C4-2B (cell line): ENCODE results near the gene FAF1.

ENCODE experiments used
- H3K27ac ChIP-seq: fragments of 450-650 bp; 2 replicates; pipeline ENCODE4 v1.5.1; 2017
- ZFX ChIP-seq: fragments of 450-650 bp; IDR thresholded peaks from 2 replicates; pipeline ENCODE4 v1.6.1; 2017
- TF ChIP-seq, protein P1 (sequence below): fragments of 450-650 bp; conservative IDR thresholded peaks from 2 replicates; pipeline ENCODE4 v1.5.1; 2017; ENCODE audit warnings: mild to moderate bottlenecking

The FAF1 gene

GRCh38 chr1:50701706-50702317, 258.3 kb downstream of the FAF1 start:
- no peak overlapping the region for H3K27ac ChIP-seq
- TF ChIP-seq, protein P1, sequence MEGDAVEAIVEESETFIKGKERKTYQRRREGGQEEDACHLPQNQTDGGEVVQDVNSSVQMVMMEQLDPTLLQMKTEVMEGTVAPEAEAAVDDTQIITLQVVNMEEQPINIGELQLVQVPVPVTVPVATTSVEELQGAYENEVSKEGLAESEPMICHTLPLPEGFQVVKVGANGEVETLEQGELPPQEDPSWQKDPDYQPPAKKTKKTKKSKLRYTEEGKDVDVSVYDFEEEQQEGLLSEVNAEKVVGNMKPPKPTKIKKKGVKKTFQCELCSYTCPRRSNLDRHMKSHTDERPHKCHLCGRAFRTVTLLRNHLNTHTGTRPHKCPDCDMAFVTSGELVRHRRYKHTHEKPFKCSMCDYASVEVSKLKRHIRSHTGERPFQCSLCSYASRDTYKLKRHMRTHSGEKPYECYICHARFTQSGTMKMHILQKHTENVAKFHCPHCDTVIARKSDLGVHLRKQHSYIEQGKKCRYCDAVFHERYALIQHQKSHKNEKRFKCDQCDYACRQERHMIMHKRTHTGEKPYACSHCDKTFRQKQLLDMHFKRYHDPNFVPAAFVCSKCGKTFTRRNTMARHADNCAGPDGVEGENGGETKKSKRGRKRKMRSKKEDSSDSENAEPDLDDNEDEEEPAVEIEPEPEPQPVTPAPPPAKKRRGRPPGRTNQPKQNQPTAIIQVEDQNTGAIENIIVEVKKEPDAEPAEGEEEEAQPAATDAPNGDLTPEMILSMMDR: no peak

- TF ChIP-seq, protein P1: no peak
- no peak for TF ChIP-seq ZFX
- no peak overlapping the region for H3K27ac ChIP-seq
Measured at GRCh38 chr1:50700621-50701020, 259.4 kb downstream of the FAF1 start.

DNA sequence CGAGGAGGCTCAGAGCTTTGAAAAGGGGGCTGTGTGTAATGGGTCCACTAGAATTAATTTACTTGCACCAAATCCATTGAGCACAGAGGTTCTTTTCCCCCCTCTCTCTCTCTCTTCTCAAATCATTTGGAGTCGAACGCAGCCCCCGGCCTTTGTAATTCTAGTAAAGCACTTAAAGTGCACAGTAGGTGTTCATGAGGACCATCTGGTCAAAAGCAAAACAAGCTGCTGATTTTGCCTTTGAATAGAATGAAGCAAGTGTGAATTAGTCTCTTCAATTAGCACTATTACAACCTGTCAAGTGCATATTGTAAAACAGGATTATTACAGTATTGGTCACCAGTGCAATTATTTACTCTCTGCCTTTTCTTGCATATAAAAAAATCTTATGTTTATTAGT, 259.9 kb downstream of the FAF1 start:
- TF ChIP-seq, protein P1: no peak
- TF ChIP-seq ZFX: no peak
- no peak overlapping the region for H3K27ac ChIP-seq

DNA sequence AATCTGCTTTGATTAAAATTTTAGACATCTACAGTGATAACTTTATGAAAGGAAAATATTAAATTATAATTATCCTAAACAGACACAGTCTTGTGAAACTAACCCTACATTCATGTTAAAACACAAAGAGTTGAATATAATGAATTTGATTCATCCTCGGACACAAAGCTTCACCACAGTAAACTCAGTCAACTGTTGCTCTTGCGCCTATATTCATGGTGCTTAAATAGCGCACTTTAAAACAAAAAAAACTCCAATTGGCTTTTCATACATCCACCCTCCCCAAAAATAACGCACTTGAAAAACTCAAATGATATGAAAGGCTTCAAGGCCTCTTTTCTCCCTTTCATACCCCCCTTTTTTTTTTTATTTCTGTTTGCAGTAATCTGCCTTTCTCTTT, 260.3 kb downstream of the FAF1 start:
- no peak for TF ChIP-seq ZFX
- TF ChIP-seq, protein P1: no peak
- no peak overlapping the region for H3K27ac ChIP-seq

DNA sequence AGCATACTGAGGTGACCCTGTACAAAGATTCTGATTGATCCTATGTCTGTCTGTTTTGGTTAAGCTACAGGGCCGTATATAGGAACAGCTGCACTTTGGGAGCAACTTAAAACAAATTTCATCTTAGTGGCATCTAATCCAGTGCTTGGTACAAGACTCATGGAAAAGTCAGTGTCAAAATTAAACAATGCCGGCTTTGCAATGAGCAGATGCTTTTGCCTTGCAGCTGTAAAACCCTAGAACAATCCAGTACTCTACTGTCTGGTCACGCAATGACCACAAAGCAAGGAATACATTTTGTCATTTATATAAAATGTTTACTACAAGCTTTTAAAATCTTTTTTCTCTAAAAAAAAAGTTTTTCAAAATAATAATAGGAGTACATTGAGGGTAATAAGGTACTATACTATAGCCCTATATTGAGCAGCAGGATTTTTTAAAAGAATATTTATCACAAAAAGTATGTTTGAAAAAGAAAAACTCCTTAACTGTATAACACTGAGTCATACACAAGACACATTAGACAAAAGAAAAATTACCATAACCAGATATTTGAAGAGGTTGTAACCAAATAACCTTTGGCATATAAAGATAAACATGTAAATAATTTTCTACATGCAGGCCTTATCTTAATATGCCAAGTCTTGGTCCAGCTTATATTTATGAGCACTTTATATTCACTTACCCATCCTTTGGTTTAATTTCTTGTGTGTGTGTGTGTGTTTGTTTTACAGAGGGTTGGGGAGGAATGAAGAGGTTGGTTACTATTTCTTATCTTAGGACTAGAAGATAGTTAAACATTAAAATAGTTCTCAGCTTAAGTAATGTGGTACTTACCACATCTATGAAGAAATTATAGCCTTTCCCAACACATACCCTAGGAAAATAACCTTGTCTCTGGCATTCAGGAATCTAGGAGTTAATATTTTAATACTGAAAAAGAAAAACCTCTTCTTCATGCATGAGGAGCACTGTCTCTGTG, 262.3 kb downstream of the FAF1 start:
- H3K27ac ChIP-seq: no peak overlapping the region
- TF ChIP-seq, protein P1: no peak

DNA sequence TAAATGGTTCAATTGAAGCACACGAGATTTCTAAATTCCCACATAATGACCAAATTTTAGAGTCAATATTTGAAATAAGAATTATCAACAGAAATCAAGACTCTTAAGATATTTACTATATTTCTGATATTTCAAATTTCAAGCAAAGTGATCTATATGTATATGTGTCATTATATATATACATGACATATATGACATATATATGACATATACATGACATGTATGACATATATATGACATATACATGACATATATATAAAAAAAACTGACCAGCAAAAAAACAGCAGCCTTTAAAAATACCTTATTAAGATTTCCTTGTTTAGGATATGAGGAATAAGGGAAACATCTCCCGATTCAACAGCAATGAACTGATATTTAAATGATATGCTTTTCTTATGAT, 266.2 kb downstream of the FAF1 start:
- no peak overlapping the region for H3K27ac ChIP-seq
- TF ChIP-seq, protein P1: no peak
- no peak for TF ChIP-seq ZFX

DNA sequence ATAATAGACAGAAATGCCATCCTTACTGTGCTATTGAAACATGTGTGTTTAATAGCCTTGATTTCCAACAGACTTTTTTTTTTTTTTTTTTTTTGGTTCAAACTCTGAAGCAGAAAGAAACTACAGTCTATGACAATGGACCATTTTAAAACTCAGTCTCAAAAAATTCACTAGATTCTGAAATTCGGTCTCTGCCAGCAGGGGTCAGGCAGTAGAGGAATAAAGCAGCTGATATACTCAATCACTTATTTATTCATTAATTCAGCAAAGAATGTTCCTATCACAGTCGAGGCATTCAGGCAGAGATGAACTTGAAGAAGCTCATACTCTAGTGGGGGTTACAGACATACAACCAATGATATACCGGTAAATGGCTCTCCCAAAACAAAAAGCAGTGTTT, 275.9 kb downstream of the FAF1 start:
- TF ChIP-seq ZFX: no peak
- TF ChIP-seq, protein P1: no peak; the same call in 1 of the 2 replicates
- no peak overlapping the region for H3K27ac ChIP-seq
